HG03520 (cell line): ENCODE measurements around the gene BRIP1.

Experiments
- ATAC-seq: cut with Tn5 transposase; IDR thresholded peaks from one replicate; pipeline ENCODE4 v1.9.1; 2021; ENCODE audit warnings: mild to moderate bottlenecking, moderate library complexity; ENCODE audit not compliant: unreplicated experiment

BRIP1 gene

DNA sequence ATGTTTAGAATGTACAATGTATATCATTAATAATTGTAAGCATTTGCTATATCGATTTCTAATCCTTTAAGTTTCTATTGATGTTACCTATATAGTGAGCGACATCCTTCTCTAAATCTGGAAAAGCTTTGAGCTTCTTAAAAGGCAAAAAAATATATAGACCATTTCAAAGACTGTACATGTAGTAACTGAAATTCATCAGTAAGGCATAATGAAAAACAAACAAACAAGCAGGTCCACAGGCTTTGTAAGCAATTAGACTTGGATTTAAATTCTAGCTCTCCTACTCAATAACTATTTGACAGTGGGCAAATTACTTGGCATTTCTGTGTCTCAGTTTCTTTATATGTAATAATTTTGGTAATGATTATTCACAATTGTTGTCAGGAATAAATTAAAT, 220.6 kb downstream of the BRIP1 start:
- no peak for ATAC-seq

DNA sequence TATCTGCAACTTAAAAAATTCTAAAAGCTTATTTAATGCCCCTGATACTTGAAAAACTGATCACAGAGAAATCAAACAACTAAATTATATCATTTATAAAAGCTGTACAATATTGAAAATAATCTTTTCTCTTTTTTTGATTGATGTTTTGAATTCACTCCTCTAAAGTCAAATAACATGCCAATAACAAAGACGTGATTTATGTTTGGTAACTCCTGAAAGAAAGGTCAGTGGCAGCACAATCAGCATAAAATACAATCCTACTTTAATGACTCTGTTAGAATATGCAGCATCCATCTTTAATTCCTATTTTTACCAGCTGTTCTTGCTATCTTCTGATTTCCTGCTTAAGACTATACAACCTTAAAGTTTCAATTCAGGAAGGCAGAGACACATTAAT, 221.6 kb downstream of the BRIP1 start:
- no peak for ATAC-seq

DNA sequence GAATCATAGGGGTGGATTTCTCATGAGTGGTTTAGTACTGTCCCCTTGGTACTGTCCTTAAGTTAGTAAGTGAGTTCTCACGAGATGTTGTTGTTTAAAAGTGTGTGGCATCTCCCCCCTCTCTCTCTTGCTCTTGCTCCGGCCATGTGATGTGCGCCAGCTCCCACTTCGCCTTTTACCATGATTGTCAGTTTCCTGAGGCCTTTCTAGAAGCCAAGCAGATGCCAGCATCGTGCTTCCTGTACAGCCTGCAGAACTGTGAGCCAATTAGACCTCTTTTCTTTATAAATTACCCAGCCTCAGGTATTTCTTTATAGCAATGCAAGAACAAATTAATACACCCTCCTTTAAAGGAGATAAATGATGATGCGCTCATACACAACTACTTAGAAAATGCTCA, 222.2 kb downstream of the BRIP1 start:
- ATAC-seq = no peak

DNA sequence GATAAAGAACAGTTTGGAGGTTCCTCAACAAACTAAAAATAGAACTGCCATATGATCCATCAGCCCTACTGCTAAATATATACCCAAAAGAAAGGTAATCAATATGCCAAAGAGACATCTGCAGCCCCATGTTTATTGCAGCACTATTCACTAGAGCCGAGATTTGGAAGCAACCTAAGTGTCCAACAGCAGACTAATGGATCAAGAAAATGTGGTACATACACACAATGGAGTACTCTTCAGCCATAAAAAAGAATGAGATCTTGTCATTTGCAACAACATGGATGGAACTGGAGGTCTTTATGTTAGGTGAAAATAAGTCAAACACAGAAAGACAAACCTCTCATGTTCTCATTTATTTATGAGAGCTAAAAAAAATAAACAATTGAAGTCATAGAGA, 223.5 kb downstream of the BRIP1 start:
- no peak for ATAC-seq

DNA sequence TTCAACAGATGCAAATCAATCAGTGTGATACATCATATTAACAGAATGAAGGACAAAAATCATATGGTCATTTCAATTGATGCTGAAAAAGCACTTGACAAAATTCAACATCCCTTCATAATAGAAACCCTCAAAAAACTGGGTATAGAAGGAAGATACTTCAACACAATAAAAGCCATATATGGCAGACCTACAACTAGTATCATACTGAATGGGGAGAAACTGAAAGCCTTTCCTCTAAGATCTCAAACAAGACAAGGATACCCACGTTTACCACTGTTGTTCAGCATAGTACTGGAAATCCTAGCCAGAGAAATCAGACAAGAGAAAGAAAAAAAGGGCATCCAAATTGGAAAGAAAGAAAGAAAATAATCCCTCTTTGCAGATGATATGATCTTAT, 225.2 kb downstream of the BRIP1 start:
- no peak for ATAC-seq

DNA sequence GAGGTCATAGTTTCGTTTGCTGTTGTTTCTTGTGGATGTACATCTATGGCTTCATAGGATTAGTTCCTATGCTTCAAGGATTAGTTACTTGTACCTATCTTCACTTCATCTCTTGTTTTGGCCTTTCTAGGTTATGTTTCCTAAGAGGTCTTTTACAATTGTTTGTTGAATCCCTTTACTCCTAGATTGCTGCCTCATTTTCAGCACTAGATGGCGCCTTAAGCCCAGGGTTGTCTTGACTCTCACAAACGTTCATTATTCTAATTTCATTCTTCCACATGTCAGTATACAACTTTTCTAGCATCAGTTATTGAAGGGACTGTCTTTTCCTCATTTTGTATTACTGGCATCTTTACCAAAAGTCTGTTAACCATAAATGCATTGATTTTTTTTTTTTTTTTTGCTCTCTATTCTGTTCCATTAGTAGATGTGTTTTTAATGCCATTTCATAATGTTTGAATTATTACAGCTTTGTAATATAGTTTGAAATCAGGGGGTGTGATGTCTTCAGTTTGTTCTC, 227.4 kb downstream of the BRIP1 start:
- ATAC-seq = no peak

DNA sequence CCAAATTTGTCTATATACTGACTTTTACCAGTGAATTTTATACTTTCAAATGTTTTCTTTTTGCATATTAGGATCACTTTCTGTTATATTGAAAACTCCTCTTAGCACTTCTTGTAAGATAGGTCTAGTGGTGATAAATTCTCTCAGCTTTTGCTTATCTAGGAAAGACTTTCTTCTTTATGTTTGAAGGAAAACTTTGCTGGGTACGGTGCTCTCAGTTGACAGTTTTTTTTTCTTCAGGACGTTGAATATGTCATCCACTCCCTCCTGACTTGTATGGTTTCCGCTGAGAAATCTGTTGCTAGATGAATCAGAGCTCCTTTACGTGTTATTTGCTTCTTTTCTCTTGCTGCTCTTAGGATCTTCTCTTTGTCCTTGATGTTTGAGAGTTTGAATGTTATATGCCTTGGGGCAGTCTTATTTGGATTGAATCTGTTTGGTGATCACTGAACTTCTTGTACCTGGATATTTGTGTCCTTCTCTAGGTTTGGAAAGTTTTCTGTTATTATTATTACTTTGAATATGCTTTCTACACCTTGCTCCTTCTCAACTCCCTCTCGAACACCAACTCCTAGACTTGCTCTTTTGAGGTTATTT, 228.3 kb downstream of the BRIP1 start:
- no peak for ATAC-seq

DNA sequence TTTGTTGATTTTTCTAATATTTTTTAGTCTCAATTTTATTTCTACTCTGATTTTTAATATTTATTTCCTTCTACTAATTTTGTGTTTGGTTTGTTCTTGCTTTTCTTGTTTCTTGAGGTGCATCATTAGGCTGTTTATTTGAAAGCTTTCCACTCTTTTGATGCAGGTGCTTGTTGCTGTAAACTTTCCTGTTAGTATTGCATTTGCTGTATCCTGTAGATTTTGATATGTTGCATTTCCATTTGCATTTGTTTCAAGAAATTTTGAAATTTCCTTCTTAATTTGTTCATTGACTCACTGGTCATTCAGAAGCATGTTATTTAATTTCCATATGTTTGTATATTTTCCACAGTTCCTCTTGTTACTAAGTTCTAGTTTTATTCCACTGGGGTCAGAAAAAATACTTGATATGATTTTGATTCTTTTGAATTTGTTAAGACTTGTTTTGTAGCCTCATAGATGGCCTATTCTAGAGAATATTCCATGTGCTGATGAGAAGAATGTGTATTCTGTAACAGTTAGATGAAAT, 229.3 kb downstream of the BRIP1 start:
- no peak for ATAC-seq

DNA sequence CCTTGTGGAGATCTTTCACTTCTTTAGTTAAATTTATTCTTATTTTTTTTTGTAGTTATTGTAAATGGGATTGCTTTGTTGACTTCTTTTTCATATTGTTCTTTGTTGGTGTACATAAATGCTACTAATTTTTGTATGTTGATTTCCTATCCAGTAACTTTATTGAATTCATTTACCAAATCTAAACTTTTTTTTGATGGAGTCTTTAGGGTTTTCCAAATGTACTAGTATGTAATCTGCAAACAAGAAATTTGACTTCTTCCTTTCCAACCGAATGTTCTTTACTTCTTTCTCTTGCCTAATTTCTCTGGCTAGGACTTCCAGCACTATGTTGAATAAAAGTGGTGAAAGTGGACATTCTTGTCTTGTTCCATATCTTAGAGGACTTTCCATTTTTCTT, 230.5 kb downstream of the BRIP1 start:
- ATAC-seq = no peak

DNA sequence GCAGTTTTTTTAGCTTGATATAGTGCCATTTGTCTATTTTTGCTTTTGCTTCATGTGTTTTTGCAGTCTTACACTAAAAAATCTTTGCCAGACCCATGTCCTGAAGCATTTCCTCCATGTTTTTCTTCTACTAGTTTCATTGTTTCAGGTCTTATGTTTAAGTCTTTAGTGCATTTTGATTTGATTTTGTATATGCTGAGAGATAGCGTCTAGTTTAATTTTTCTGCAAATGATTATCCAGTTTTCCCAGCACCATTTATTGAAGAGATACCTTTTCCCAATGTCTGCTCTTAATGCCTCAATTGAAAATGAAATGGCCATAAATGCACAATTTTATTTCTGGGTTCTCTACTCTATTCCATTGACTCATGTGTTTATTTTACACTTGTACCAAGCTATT, 231.5 kb downstream of the BRIP1 start:
- no peak for ATAC-seq
